GM13976 (cell line): Measurements from ENCODE around the gene TMEM131L.
"Not testable (repeated sequence)": the region's sequence is repeated elsewhere in the genome, so short reads cannot be mapped to it uniquely, and the experiment has no call there.

Experiments used
- DNase-seq: peaks from one replicate; pipeline ENCODE4 v3.0.0; 2012; ENCODE audit warnings: low spot score
- in situ Hi-C: fragments of 300-500 bp; cut with MboI; formaldehyde crosslinking; loops from one replicate; pipeline ENCODE4 v1.12.0; 2022; ENCODE audit warnings: low sequenced_read_pairs, mixed read lengths, inconsistent platforms; ENCODE audit not compliant: unreplicated experiment
- TF ChIP-seq, protein P1 (sequence below): IDR thresholded peaks from 2 replicates; pipeline ENCODE4 v1.5.1; 2012; ENCODE audit warnings: borderline replicate concordance, mild to moderate bottlenecking; ENCODE audit not compliant: insufficient read depth; ENCODE audit errors: extremely low read depth, missing control alignments, control extremely low read depth

The TMEM131L gene

GRCh38 chr4:153560908-153561307 is 94.7 kb downstream of the TMEM131L start:
- TF ChIP-seq, protein P1, sequence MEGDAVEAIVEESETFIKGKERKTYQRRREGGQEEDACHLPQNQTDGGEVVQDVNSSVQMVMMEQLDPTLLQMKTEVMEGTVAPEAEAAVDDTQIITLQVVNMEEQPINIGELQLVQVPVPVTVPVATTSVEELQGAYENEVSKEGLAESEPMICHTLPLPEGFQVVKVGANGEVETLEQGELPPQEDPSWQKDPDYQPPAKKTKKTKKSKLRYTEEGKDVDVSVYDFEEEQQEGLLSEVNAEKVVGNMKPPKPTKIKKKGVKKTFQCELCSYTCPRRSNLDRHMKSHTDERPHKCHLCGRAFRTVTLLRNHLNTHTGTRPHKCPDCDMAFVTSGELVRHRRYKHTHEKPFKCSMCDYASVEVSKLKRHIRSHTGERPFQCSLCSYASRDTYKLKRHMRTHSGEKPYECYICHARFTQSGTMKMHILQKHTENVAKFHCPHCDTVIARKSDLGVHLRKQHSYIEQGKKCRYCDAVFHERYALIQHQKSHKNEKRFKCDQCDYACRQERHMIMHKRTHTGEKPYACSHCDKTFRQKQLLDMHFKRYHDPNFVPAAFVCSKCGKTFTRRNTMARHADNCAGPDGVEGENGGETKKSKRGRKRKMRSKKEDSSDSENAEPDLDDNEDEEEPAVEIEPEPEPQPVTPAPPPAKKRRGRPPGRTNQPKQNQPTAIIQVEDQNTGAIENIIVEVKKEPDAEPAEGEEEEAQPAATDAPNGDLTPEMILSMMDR: no peak
- in situ Hi-C loops: no loop called here
- no peak for DNase-seq

DNA sequence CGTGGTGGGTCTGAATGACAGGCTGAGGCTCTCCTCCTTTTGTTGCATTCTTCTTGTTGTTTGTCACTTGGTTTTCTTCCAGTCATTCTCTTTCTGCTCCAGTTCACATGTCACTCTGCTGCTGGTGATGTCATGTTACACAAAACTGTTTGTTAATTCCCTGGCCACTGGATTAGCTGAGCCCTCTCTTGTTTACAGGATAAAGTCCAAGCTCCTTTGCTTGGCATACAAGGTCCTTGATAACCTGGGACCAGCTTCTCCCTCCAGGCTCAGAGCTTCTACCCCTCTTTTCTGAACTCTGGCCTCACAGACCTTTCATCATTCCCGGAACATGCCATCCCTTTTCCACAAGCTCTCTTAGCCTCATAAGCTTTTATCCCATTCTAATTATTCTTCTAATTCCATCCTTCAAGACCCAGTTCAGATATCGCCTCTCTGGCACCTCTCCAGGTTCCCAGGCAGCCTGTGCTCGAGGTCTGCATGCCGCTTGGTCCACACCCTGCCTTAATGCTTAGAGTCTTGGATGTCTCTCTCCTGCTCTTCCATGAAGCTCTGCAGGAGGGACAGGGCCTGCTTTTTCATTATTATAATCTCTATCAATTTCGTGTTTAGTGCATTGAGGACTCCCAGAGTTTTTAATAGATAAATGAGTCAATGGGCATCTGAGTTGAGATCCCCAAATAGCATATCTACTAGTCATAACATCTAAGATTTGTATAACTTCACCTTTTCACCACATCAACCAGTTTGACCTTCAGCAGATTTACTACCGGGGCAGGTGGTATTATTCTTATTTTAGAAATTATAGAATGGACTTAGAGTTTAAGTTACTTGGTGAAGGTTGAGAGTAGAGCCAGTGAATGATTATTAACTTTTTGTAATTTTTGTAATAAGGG is 98.7 kb downstream of the TMEM131L start:
- DNase-seq: no peak
- in situ Hi-C loops: no loop called here
- TF ChIP-seq, protein P1: no peak

DNA sequence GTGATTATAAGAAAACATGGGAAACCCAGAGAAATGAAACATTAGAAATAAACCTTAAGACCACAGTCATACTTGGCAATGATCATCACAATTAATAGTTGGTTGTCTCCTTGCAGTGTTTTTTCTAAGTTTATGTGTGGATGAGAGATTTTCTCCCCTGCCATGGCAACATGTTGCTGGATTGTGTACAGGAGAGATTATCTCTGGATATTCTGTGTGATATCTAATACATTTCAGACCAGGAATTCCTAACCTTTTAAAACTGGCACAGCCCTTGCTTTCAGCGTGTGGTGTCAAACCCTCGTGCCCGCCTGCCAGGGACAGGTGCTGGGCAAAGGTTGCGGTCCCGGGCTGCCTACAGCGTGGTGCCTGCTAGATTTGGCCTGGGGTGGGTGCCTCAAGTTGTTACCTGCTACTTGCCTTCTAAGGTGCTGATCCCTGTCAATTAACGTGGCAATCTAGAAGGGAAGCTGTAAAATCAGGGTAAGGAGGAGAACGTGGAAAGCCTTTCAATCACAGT is 100.5 kb downstream of the TMEM131L start:
- no peak for DNase-seq
- in situ Hi-C loops: no loop called here
- TF ChIP-seq, protein P1: no peak

GRCh38 chr4:153567660-153568059 is 101.5 kb downstream of the TMEM131L start:
- in situ Hi-C loops, DNase-seq: not testable (repeated sequence)

DNA sequence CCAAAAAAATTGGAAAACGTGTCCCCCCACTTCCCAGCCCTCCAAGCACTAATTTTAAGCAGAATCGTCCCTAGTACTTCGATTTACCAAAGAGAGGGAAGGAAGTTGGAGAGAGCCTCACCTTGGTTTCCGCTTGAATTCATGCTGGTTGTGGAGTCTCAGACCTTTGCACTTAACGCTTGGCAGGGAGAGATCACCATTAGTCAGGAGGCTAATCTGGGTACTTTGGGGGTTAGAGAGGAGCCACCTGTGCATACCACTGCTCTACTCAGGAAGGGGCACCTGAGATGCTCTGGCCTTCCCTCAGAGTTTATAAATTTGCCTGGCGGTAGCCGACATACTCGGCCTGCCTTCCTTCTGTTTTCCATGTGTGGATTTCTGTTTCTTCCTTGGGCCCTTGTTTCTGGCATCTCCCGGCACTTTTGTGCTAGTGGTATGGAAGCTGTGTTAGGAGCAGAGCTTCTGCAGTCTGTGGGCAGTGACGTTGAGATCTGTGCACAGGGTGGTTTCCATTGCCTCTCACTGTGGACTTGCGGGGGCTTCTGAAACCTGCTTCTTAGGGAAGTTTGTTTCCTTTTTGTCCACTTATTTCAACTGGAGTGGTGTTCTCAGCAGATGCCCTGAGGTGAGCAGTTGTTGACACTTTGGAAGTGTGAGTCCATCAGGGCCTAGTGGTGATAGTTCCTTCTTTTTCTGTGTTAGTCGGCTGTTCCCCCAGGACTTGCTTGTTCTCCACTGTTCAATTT is 104.2 kb downstream of the TMEM131L start:
- no peak for DNase-seq
- in situ Hi-C loops: loop anchor here (5.0 kb wide), 1 partner anchor 133 kb away; no protein-coding TSS in a partner anchor
- TF ChIP-seq, protein P1: no peak

GRCh38 chr4:153571006-153571545 is 104.9 kb downstream of the TMEM131L start:
- no peak for DNase-seq
- in situ Hi-C loops: loop anchor here (5.0 kb wide), 1 partner anchor 134 kb away; no protein-coding TSS in a partner anchor
- TF ChIP-seq, protein P1: no peak

DNA sequence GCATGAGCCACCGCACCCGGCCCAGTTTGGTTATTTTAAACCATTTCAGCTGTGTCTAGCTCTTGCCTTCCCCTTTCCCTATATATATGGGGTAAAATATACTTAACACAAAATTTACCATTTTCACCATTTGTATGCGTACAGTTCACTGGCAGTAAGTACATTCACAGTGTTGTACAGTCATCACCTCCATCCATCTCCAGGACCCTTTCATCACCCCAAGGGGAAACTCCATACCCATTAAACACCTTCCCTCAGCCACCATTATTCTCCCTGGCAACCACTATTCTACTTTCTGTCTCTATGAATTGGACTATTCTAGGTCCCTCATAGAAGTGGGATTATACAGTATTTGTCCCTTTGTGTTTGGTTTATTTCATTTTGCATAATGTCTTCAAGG is 106.4 kb downstream of the TMEM131L start:
- in situ Hi-C loops: loop anchor here (5.0 kb wide), 1 partner anchor 135 kb away; no protein-coding TSS in a partner anchor
- DNase-seq: no peak
- TF ChIP-seq, protein P1: no peak
